GM12878 (cell line): ENCODE data around the gene TMUB1. TPM values are rescaled to one million over a fixed set of nuclear protein-coding genes. Genes with fewer than 3 reads are reported as not detected.

Source experiments
- ATAC-seq: fragments of 200-7000 bp; cut with Tn5 transposase; 3 replicates; pipeline ENCODE4 v1.9.1; 2020; ENCODE audit warnings: mild to moderate bottlenecking, moderate library complexity
- BruUV-seq: library from RNA; stranded (reverse); fragments of 400-500 nt; replicated peaks from 2 replicates; lab custom pipeline; 2021; lab: Mats Ljungman, UMichigan
- CTCF ChIA-PET: fragments of 300-600 bp; sonication (Branson Sonifier 250); formaldehyde crosslinking; extraction: SDS; loops from one replicate; lab custom pipeline; 2021; ENCODE audit warnings: inconsistent platforms; lab: Yijun Ruan, JAX
- POLR2A ChIA-PET: fragments of 350-600 bp; formaldehyde crosslinking; extraction: SDS; loops from one replicate; lab custom pipeline; 2021; ENCODE audit warnings: inconsistent platforms; lab: Charles Lee
- RAD21 ChIA-PET: fragments of 300-600 bp; sonication (Branson Sonifier 250); formaldehyde crosslinking; loops from one replicate; lab custom pipeline; 2023; ENCODE audit warnings: antibody characterized with exemption; ENCODE audit not compliant: unreplicated experiment; lab: Charles Lee
- SMC1A ChIA-PET: fragments of 300-600 bp; sonication (Branson Sonifier 250); formaldehyde crosslinking; loops from one replicate; lab custom pipeline; 2023; ENCODE audit not compliant: unreplicated experiment, uncharacterized antibody; lab: Charles Lee
- DNase-seq: peaks from one replicate; pipeline ENCODE4 v3.0.0-alpha.2; 2011; ENCODE audit warnings: low read depth, low spot score
- FAIRE-seq: peaks from 3 replicates; lab custom pipeline; 2011; peaks lifted over from hg19 to GRCh38; lab: Jason Lieb, UNC
- H2AFZ ChIP-seq: 2 replicates; pipeline ENCODE4 v1.6.0; 2011; ENCODE audit warnings: low read depth, low read length, control low read depth; ENCODE audit not compliant: control insufficient read depth
- H3K27ac ChIP-seq: 2 replicates; pipeline ENCODE4 v1.5.1; 2011; ENCODE audit warnings: control low read depth; ENCODE audit not compliant: control insufficient read depth, insufficient read depth
- H3K27me3 ChIP-seq, 2 experiments: replicated peaks in 1 of 2; 2 replicates each; pipeline versions ENCODE4 v1.6.0 to v1.6.1; 2011; ENCODE audit warnings: low read length in 1 of 2; ENCODE audit not compliant: control insufficient read depth in 2 of 2, insufficient read depth in 2 of 2
- H3K36me3 ChIP-seq, 2 experiments: 2 replicates each; pipeline ENCODE4 v1.5.1; 2011; ENCODE audit warnings: low read length in 1 of 2; ENCODE audit not compliant: control insufficient read depth in 2 of 2, insufficient read depth in 2 of 2
- H3K4me1 ChIP-seq: 2 replicates; pipeline ENCODE4 v1.6.1; 2011; ENCODE audit warnings: mild to moderate bottlenecking, low read length, moderate library complexity, mixed read lengths; ENCODE audit not compliant: control insufficient read depth, insufficient read depth
- H3K4me2 ChIP-seq: 2 replicates; pipeline ENCODE4 v1.6.0; 2011; ENCODE audit warnings: control low read depth; ENCODE audit not compliant: control insufficient read depth, insufficient read depth
- H3K4me3 ChIP-seq: fragments of 200-600 bp; sonication (generic); 2 replicates; pipeline ENCODE4 v1.5.1; 2016
- H3K79me2 ChIP-seq: 2 replicates; pipeline ENCODE4 v1.6.0; 2011; ENCODE audit warnings: low read length; ENCODE audit not compliant: control insufficient read depth, insufficient read depth
- H3K9ac ChIP-seq: 2 replicates; pipeline ENCODE4 v1.8.0; 2011; ENCODE audit warnings: low read length, control low read depth, mixed read lengths; ENCODE audit not compliant: control insufficient read depth, insufficient read depth
- H3K9me3 ChIP-seq: replicated peaks from 3 replicates; pipeline ENCODE4 v1.5.1; 2011; ENCODE audit warnings: mild to moderate bottlenecking, low read length; ENCODE audit not compliant: control insufficient read depth, insufficient read depth
- H4K20me1 ChIP-seq: 2 replicates; pipeline ENCODE4 v1.6.0; 2011; ENCODE audit not compliant: control insufficient read depth, insufficient read depth
- ATF2 ChIP-seq: IDR thresholded peaks from 2 replicates; pipeline ENCODE4 v1.6.1; 2012; ENCODE audit warnings: low read length, inconsistent platforms
- BACH1 ChIP-seq: fragments of 450-650 bp; IDR thresholded peaks from 2 replicates; pipeline ENCODE4 v1.6.1; 2017; ENCODE audit warnings: mild to moderate bottlenecking, borderline replicate concordance
- CREB1 ChIP-seq: IDR thresholded peaks from 2 replicates; pipeline ENCODE4 v1.6.1; 2012; ENCODE audit warnings: low read depth, mild to moderate bottlenecking, inconsistent platforms
- CTCF ChIP-seq, 3 experiments: IDR thresholded peaks in 2 of 3; conservative IDR thresholded peaks in 1 of 3; 2 replicates each; pipeline ENCODE4 v1.5.1; 2011; ENCODE audit warnings: low read depth in 3 of 3, low read length in 3 of 3, mild to moderate bottlenecking in 3 of 3, control low read depth in 2 of 3, moderate library complexity in 2 of 3, inconsistent platforms in 1 of 3, mixed read lengths in 1 of 3; ENCODE audit not compliant: control insufficient read depth in 2 of 3, insufficient read depth in 1 of 3; ENCODE audit errors: extremely low read depth in 1 of 3
- ETV6 ChIP-seq, 2 experiments: fragments of 450-650 bp in 1 of 2; IDR thresholded peaks in 1 of 2; conservative IDR thresholded peaks in 1 of 2; 2 replicates each; pipeline ENCODE4 v1.6.1; 2014; ENCODE audit warnings: antibody characterized with exemption in 1 of 2, borderline replicate concordance in 1 of 2, low read depth in 1 of 2, mild to moderate bottlenecking in 1 of 2, moderate library complexity in 1 of 2
- FOS ChIP-seq: IDR thresholded peaks from 3 replicates; pipeline ENCODE4 v1.6.1; 2011; ENCODE audit warnings: borderline replicate concordance; ENCODE audit not compliant: insufficient read length; ENCODE audit errors: extremely low read depth
- HSF1 ChIP-seq: fragments of 150-350 bp; IDR thresholded peaks from 2 replicates; pipeline ENCODE4 v1.6.1; 2014; ENCODE audit warnings: mild to moderate bottlenecking, low read depth, low read length
- IRF5 ChIP-seq: fragments of 450-650 bp; IDR thresholded peaks from 2 replicates; pipeline ENCODE4 v1.6.1; 2017; ENCODE audit warnings: borderline replicate concordance
- PAX8 ChIP-seq: fragments of 450-650 bp; IDR thresholded peaks from 2 replicates; pipeline ENCODE4 v1.6.1; 2017; ENCODE audit warnings: mild to moderate bottlenecking, moderate library complexity
- PKNOX1 ChIP-seq: fragments of 450-650 bp; IDR thresholded peaks from 2 replicates; pipeline ENCODE4 v1.6.1; 2016; ENCODE audit warnings: mild to moderate bottlenecking
- RBBP5 ChIP-seq: fragments of 200-600 bp; sonication (generic); conservative IDR thresholded peaks from 2 replicates; pipeline ENCODE4 v1.6.1; 2016
- SMAD1 ChIP-seq: fragments of 450-650 bp; IDR thresholded peaks from 2 replicates; pipeline ENCODE4 v1.6.1; 2018; ENCODE audit warnings: mild to moderate bottlenecking, low read depth; ENCODE audit not compliant: partially characterized antibody
- SMARCA5 ChIP-seq: fragments of 450-650 bp; IDR thresholded peaks from 2 replicates; pipeline ENCODE4 v1.6.1; 2017; ENCODE audit warnings: mild to moderate bottlenecking
- SMC3 ChIP-seq: IDR thresholded peaks from 2 replicates; pipeline ENCODE4 v1.6.1; 2011; ENCODE audit warnings: low read length, improper control_type of control experiment, borderline replicate concordance
- STAT1 ChIP-seq: fragments of 450-650 bp; conservative IDR thresholded peaks from 2 replicates; pipeline ENCODE4 v1.6.1; 2014; ENCODE audit warnings: antibody characterized with exemption, mild to moderate bottlenecking
- ZSCAN29 ChIP-seq: fragments of 450-650 bp; IDR thresholded peaks from 2 replicates; pipeline ENCODE4 v1.6.1; 2017; ENCODE audit warnings: mild to moderate bottlenecking, moderate library complexity
- WGBS: methylation state at CpG from one replicate; pipeline ENCODE4 v1.1.6; 2016; ENCODE audit warnings: low lambda C conversion rate; ENCODE audit not compliant: insufficient replicate concordance, insufficient coverage; ENCODE audit errors: missing lambda C conversion rate; 5-methylcytosine and 5-hydroxymethylcytosine counted together
- in situ Hi-C: fragments of 300-500 bp; cut with MboI; formaldehyde crosslinking; loops from 9 replicates; pipeline ENCODE4 v1.14.3; 2018; ENCODE audit warnings: mixed read lengths
- intact Hi-C: fragments of 100-400 bp; cut with micrococcal nuclease; formaldehyde crosslinking; loops from one replicate; pipeline ENCODE4 v1.14.2; 2022; ENCODE audit not compliant: unreplicated experiment
- polyA plus RNA-seq, 11 experiments: library from polyadenylated mRNA; depleted of rRNA in 4 of 11; unstranded in 6 of 11; stranded (reverse) in 5 of 11; fragments of >200 nt; fragmentation: Nextera tagmentation in 4 of 11; fragmentation: Illumina TruSeq in 1 of 11; extraction: Ambion mirVana in 4 of 11; extraction: Trizol in 1 of 11; gene quantifications; 1 replicate in 1 of 11; 2 replicates in 10 of 11; pipeline versions ENCODE4 v1.2.1 to v1.2.3, GENCODE V29; 2011 to 2016; ENCODE audit warnings: inconsistent platforms in 2 of 11, missing spikeins in 2 of 11, low read depth in 1 of 11
- total RNA-seq, 4 experiments: library from RNA; depleted of rRNA in 3 of 4; stranded (reverse); fragments of >200 nt in 3 of 4; fragmentation: Illumina TruSeq in 1 of 4; extraction: Trizol in 1 of 4; gene quantifications; 2 replicates each; pipeline versions ENCODE4 v1.2.1 to v1.2.3, GENCODE V29; 2013 to 2021

Gene TMUB1
- total and polyA plus RNA-seq, 10 of the 15 experiments (the other 5 are each of a cell fraction or from before 2014, with no cell fraction given) = 0.27 to 79.5 (median 41.3) TPM; not detected in 1

GRCh38 chr7:151056283-151056665 lies 27.0 kb downstream of the TMUB1 start (continued):
- TF ChIP-seq ATF2 (no peak), RBBP5 (no peak), ETV6 (conservative IDR thresholded peaks at IDR 0.05 in 1 of 2, IDR thresholded peaks at IDR 0.05 in 1 of 2; ENCODE audit: borderline replicate concordance in 1 of 2, low read depth in 1 of 2) (no peak), IRF5 (no peak)

GRCh38 chr7:151053751-151054150 lies 29.5 kb downstream of the TMUB1 start:
- FAIRE-seq (no peak), DNase-seq (no peak), ATAC-seq (no peak)
- Histone ChIP-seq H2AFZ (no peak overlapping the region), H3K4me3 (no peak overlapping the region), H3K9ac (no peak overlapping the region), H3K27me3 (no peaks in the 10 kb centered on the region; a peak in 1 of 4 replicates), H3K79me2 (peaks cover 2% of the 10 kb centered on the region), H3K4me2 (no peak overlapping the region), H3K4me1 (peaks cover 12% of the 10 kb centered on the region), H3K9me3 (no peaks in the 10 kb centered on the region), H3K27ac (no peak overlapping the region), H4K20me1 (no peaks in the 10 kb centered on the region), H3K36me3 (no peaks in the 10 kb centered on the region)
- POLR2A ChIA-PET = no interaction called here
- BruUV-seq = no TSS peak
- in situ Hi-C loops = no loop called here
- RAD21 ChIA-PET = no interaction called here
- SMC1A ChIA-PET = no interaction called here
- 82% methylated on average over 8 of the region's 8 CpGs for WGBS
- intact Hi-C loops = no loop called here
- CTCF ChIA-PET = no interaction called here
- TF ChIP-seq HSF1 = no peak
- no peak for TF ChIP-seq SMARCA5
- TF ChIP-seq CTCF (IDR thresholded peaks at IDR 0.05 in 2 of 3, conservative IDR thresholded peaks at IDR 0.05 in 1 of 3; ENCODE audit: control insufficient read depth in 2 of 3, extremely low read depth in 1 of 3, insufficient read depth in 1 of 3, low read depth in 3 of 3, low read length in 3 of 3) = no peak
- TF ChIP-seq SMAD1 = no peak
- no peak for TF ChIP-seq SMC3
- no peak for TF ChIP-seq STAT1
- TF ChIP-seq PAX8 = no peak
- TF ChIP-seq PKNOX1 = no peak
- no peak for TF ChIP-seq CREB1
- TF ChIP-seq ZSCAN29 = no peak
- no peak for TF ChIP-seq FOS
- TF ChIP-seq BACH1 = no peak
